Left kidney (tissue), 2 donors: ENCODE results near the gene CLDN11. TPM values are rescaled to one million over a fixed set of nuclear protein-coding genes. Genes with fewer than 3 reads are reported as not detected.
A peak's percentile ranks its signal among the peaks of the same experiment; 100 is the strongest.

Source experiments
- DNase-seq: peaks from one replicate; pipeline ENCODE4 v3.0.0-alpha.2; 2013
- polyA plus RNA-seq: library from polyadenylated mRNA; unstranded; fragments of 120-200 nt; gene quantifications from one replicate; pipeline ENCODE4 v1.2.1, GENCODE V29; 2013; ENCODE audit not compliant: insufficient read length

Gene CLDN11
- polyA plus RNA-seq, 1 donor, result 192 TPM

DNA sequence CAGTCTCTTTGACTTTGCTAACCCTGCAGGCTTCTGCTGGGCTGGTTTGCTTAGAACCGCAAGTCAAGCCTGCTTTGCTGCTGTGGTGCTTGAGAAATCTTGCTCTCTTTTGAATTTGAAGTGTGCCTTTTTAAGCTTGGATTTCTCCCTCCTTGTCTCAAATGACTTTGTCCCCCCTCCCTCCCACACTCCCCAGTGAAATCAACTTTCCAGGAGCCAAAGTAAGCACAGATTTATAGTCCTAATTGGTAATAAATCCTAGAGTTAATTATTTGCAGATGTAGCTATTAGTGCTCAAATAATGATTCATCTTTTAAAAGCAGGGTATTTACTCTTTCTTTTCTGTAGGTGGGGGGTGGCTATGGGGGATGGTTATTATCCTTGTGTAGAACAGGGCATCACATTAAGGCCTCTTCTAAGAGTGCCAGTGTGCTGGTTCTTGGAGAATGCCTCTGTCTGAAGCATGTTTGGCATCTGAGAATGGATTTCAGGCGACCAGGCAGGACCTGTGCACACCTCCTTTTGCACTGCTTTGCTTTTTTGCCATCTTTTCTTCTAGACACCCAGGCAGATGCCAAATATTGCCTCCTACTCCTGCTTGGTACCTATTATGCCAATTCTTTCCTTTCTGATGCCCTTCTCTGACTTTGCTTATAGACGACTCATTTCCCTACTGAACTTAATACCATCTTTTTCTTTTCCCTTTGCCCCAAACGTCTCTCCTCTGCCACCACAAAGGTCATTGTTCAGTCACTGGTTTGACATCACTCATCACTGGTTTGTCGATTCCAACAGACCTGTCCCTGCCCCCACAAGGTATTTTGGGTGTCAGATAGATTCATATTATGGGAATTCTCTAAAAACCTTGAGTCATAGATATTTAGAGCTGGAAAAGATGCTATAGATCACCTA, 50.7 kb downstream of the CLDN11 start:
- peak; percentile 61 for DNase-seq

DNA sequence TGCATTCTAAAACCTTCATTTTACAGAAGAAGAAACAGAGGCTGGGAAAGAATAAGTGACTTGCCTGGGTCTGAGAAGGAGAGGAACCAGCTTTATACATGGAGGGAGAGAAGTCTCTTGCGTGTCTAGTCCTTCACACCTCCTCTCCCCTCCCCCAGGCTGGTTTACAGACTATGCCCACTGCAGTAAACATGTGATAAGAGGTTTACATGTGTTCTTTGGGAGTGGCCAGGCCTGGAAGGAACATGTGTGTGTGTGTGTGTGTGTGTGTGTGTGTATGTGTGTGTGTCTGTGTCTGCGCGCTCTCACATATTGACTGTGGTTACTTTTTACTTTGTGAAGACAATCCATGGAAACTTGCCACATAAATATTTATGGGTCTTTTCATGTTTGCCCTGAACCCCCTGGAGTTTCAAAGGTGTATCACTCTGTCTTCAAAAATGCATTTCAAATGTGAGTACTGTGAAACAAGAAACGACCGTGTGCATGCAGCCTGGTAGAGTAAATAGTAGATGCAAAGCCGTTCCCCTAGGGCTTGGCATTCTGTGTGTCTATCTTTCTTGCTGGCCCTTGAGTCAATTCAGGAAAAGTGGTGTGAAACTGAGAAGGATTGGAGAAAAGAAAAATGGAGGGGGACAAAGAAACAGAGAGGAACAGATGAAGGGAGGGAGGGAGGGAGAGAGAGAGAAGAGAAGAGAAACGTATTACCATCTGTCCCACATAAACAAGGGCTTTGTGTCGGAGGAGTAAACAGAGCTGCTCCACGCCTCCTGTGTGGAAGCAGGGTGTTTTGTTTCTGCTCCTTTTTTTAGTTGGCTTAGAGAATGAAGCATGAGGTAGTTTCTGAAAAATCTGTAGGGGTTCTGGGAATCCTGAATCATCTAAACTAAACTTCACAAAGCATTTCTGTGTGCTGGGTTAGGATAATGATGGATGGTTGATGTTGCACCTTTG, 51.7 kb downstream of the CLDN11 start:
- peak; percentile 58 for DNase-seq

- no peak for DNase-seq
These were observed 52.5 kb downstream of the CLDN11 start for GRCh38 chr3:170471149-170471548.

DNA sequence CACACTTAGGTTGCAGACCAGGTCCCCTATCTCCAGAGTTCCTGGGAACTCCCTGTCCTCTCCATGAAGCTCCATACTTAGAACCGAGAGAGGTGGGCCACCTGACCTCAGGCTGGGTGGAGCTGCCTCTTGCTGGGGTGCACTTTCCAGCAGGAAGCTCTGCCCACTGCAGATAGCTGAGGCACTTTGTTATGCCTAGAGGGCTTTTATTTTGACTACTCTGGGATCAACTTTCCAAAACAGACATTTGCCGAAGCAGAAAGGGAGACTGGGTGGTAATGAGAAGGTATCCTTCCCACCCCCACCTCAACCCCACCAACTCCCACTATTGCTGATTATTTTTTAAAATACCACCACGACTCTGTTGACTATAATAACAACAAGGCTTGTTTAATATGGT, 54.7 kb downstream of the CLDN11 start:
- DNase-seq, result no peak

DNA sequence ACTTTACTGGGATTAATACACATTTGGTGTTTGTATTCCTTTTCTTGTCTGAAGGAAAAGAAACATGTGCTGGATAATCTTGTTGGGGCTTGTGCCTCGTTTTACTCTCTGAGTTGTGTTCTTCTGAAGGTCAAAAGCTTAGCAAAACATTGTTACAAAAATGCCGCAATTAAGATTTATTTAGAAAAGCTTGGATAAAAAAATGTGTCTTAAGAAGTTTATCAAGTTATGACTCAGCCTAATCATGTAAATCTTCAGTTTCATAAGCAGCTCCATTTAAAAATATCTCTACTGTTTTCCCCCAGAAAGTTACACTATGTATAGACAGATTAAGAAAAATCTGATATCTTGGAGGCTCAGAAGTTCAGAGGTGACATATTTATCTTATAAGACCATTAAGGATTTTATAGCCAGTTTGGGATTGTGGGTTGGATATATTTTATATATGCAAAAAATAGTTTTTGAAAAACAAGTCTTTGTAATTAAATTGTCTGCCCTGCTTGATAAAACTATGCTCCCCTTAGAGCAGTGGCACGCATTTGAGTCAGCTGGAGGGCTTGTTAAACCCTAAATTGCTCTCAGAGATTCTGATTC, 56.5 kb downstream of the CLDN11 start:
- DNase-seq, result peak; percentile 41

GRCh38 chr3:170476291-170476690, 57.6 kb downstream of the CLDN11 start:
- no peak for DNase-seq

GRCh38 chr3:170477395-170477794, 58.7 kb downstream of the CLDN11 start:
- DNase-seq, result no peak

- DNase-seq, result no peak
These were observed 61.4 kb downstream of the CLDN11 start for GRCh38 chr3:170480111-170480510.

GRCh38 chr3:170482199-170482598, 63.5 kb downstream of the CLDN11 start:
- no peak for DNase-seq

DNA sequence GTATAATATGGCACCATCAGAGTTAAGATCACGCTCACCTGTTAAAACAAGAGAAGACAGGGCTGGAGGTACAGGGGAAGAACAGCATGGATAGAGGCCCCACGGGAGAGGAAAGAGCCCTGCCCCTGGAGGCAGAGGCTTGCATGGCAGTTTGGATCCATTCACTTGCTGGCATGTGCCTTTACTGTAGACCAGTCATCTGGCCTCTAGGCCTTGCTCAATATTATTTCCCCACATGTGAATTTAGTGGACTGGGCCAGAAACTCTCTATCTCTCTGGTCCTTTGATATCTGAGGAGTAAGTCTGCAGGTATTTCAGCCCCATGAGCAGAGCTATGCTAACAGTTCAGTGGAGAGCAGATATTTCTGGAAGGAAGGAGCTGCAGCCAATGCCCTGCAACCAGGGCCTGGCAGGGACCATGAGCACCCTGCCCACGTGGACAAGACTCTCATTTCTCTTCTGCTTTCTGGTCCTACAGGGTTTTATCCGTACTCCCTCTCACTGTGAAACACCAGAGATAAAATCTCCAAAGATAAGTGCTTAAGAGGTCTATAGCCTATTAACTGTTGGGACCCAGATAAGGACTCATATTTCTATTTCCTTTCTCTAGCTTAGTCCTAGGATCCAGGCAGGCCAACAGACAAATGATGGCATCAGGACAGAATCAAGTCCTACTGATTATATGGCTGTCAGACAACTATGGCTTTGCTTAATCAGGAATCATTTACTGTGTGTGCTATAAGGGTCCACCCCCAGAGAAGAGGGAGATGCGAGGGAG, 65.0 kb downstream of the CLDN11 start:
- no peak for DNase-seq

Other genes with a start within 250 kb of the CLDN11 start
- gene PHC3, start 237.1 kb upstream of the CLDN11 start, polyA plus RNA-seq, result 35.6 TPM
- 97.0 TPM for gene PRKCI, start 196.4 kb upstream of the CLDN11 start, polyA plus RNA-seq
- gene SKIL, start 61.2 kb upstream of the CLDN11 start, polyA plus RNA-seq, result 66.0 TPM
- gene SLC7A14, start 167.2 kb downstream of the CLDN11 start, polyA plus RNA-seq, result 2.2 TPM